UCSD-AML1 (cell line): Measurements from ENCODE around the gene THG1L.

Source experiments
- DNase-seq: peaks from one replicate; lab custom pipeline; 2025; ENCODE audit not compliant: unreplicated experiment; lab: John Stamatoyannopoulos, UW

Gene THG1L

GRCh38 chr5:157756122-157756521, 24.9 kb downstream of the THG1L start:
- no peak for DNase-seq

- no peak for DNase-seq
Measured at GRCh38 chr5:157758706-157759105, 27.5 kb downstream of the THG1L start.

- DNase-seq = no peak
Measured at GRCh38 chr5:157761690-157762621, 30.7 kb downstream of the THG1L start.

GRCh38 chr5:157764531-157764930, 33.3 kb downstream of the THG1L start:
- DNase-seq = no peak

DNA sequence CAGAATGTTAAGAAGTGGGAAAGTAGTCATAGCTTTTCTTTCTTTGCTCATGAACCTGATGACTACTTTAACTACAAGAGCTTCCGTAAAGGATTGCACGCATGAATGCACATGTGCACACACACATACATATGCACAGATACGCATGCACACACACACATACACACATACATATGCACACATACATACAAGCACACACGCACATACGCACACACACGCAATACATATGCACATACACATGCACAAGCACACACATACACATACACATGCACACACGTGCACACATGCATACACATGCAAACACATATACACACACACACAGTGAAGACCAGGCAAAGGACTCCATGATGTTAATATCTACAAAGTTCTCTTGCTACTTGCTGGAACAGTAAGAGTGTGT, 35.2 kb downstream of the THG1L start:
- no peak for DNase-seq

DNA sequence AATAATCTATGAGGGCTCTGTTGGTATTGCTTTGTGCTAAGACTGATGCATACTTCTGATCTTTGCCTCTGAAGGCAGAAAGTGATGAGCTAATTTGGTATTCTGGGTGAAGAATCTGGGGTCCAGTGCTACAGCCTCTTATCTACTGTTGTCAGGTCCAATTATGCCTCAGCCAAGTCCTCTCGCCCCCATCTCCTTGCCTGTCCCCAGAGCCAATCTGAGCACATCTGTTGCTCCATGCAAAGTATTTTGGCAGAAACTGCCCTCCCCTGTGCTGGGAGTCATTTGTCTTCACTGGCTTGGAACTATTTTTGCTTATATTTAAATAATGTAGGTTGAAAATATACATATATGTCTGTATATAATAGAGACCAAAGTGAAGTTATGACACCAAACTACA, 35.7 kb downstream of the THG1L start:
- no peak for DNase-seq

GRCh38 chr5:157767689-157768088, 36.5 kb downstream of the THG1L start:
- no peak for DNase-seq

GRCh38 chr5:157770665-157771064, 39.4 kb downstream of the THG1L start:
- no peak for DNase-seq

DNA sequence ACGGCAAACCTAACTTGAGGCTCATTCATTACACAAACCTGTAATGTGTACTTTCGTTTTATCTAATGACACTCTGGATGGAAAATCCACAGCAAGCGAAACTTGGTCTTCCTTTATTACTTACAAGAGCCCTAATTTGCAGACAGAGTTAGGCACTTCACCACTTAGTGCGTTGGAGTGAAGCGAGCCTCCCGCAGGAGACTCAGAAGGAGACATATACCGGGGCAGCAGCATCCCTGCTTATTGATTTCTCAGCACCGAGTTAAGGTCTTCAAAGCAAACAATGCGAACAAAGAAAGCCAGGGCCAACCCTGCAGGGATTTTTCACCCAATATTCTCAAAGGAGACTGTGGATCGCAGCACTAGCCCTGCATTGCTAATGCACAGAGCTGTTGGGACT, 40.9 kb downstream of the THG1L start:
- no peak for DNase-seq

DNA sequence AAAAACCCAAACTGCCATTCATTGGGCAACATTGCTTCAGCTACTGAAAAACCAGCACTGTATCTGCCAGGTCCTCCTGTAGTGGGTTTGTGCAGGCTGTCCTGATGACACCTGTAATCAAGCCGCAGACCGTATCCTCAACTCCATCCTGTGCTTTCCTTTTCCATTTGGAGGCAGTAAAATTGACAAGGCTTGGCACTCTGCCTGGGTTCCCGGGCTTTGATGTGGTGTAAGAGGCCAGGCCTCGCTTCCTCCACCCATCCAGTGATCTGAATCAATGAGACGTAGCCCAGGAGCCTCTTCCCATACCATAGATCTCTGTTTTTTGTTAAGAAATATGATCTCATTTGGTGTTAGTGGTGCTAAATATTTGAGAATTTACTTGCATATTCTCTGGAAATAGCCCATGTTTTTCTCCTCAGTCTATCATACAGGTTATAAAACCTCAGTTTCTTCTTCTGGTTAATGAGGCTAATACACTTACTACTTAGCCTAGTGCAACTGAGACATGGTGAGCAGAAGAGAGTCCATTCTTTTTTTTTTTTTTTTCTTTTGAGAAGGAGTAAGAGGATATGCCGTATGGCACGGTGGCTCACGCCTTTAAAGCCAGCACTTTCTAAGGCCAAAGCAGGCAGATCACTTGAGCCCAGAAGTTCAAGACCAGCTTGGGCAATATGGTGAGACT, 47.0 kb downstream of the THG1L start:
- no peak for DNase-seq

- DNase-seq = no peak
Measured at GRCh38 chr5:157779221-157779620, 48.0 kb downstream of the THG1L start.

DNA sequence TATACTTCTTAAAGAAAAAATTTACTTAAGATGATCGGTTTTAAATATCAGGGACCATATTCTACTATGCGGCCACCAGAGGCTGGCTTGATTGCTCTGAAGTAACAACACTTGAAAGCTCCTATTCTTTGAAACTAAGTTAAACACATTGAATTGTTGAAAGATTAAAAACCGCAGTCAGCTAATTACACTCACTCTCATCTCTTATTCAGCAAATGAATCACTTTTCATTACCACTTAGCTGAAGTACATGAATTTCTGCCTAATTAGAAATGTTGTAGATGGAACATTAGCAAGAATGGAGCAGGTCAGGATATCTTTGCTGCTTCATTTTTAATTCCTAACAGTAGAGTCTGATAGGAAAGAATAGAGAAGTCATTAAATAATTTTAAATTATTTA, 54.6 kb downstream of the THG1L start:
- no peak for DNase-seq
